Stimulated activated CD8-positive, alpha-beta memory T cell treated with anti-CD3 and anti-CD28 coated beads, Interleukin-4, amount 100 ng/mL, for 24 hours (primary cell): ENCODE measurements around the gene SLC35A3.
"Not testable (repeated sequence)": the region's sequence is repeated elsewhere in the genome, so short reads cannot be mapped to it uniquely, and the experiment has no call there.

ENCODE experiments used
- DNase-seq: peaks from one replicate; pipeline ENCODE4 v3.0.0-alpha.2; 2020; ENCODE audit warnings: low read depth

SLC35A3 gene

GRCh38 chr1:100035214-100035613 lies 65.4 kb downstream of the SLC35A3 start:
- DNase-seq: no peak

- DNase-seq: no peak
These were observed 67.2 kb downstream of the SLC35A3 start for GRCh38 chr1:100036718-100037655.

DNA sequence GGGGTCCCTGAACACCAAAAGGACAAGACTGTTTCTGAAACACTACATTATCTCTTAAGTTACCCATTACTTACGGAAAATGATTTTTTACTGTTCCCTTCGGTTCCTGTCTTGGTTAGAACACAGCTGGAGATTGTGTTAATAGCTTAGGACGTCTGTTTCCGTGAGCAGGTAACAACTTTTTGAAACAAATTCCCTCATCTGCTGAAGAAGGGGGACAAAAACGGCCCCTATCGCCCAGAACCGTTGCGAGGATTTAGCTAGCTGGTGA lies 67.8 kb downstream of the SLC35A3 start:
- no peak for DNase-seq

- peak; percentile 85 for DNase-seq
These were observed 68.3 kb downstream of the SLC35A3 start for GRCh38 chr1:100037927-100038659.

- DNase-seq: peak; percentile 53
These were observed 69.0 kb downstream of the SLC35A3 start for GRCh38 chr1:100038660-100039287.

- no peak for DNase-seq
These were observed 69.8 kb downstream of the SLC35A3 start for GRCh38 chr1:100039591-100039990.

- no peak for DNase-seq
These were observed 75.4 kb downstream of the SLC35A3 start for GRCh38 chr1:100045206-100045605.

DNA sequence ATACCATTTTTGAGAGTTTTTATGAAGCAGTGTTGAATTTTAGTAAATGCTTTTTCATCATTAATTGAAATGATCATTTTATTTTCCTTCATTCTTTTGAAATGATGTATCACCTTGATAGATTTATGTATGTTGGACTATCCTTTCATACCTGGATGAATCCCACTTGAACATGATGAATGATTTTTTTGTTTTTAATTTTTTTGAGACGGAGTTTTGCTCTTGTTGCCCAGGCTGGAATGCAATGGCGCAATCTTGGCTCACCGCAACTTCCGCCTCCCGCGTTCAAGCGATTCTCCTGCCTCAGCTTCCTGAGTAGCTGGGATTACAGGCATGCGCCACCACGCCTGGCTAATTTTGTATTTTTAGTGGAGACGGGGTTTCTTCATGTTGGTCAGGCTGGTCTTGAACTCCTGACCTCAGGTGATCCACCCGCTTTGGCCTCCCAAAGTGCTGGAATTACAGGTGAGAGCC lies 77.5 kb downstream of the SLC35A3 start:
- DNase-seq: not testable (repeated sequence)

DNA sequence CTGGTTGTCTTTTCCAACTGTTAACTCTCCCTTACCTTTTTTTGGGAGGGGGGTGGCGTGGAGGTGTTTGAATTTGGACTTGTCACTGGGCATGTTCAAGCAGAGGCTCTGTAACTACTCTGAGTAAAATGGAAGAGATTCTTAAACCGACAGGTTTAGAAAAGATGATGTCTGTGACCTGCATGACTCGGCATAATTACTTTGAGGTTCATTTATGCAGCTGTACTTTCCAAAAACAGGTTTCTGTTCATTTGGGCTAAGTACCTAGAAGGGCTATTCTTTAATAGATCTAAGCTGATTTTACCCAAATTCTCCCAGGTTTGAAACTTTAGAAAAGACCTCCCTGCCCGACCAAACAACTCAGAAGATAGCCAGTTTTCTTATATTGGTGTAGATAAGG lies 80.3 kb downstream of the SLC35A3 start:
- no peak for DNase-seq

DNA sequence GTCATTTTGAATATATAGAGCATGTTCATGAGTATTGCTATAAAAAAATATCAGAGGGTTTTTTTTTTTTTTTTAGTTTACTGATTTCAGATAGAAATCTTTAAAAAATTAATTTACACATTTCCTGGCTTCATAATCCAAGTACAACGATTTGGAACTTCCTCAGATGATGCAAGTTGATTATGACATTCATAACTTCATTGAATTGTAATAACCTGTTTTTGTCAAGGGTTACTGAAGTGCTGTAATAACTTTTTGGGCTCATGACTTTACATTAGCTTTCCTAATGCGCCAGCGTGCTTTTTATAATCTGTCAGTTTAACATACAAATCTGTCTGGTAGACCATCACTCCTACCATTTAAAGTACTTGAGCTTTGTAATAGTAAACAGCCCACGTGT lies 81.6 kb downstream of the SLC35A3 start:
- no peak for DNase-seq

DNA sequence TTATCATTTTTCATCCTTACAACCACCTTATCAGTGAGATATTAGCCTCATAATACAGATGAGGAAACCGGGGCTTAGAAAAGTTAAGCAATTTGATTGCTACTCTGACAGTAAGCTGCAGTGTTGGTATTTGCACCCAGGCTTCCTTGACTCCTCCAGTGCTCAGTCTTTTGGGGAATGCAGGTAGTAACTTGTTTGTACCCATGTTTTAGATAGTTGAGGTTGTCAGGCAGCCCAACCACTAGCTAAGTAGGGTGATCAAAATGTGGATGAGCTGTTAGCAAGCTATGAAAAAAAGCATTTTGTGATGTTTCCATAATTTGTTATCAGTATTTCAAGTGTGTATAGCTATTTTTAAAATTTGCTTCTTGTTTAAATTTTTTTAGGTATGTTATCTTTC lies 82.1 kb downstream of the SLC35A3 start:
- no peak for DNase-seq

DNA sequence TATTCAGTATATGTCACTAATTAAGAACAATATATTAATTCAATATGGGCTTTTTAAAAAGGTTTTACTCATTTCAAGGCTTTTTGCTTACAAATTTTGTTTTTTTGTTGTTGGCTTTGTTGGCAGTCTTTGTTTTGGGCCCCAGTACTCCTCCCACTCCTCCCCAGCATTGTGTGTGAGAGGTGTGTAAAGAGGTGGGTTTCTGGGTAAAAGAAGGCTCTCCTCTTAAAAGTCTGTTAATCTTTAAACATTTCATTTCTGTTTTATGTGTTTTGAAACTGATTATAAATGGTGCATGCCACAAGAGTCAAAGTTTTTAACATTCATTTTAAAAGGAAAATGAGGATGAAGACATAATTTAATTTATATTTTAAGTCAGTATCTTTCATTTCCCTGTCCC lies 83.3 kb downstream of the SLC35A3 start:
- DNase-seq: no peak

DNA sequence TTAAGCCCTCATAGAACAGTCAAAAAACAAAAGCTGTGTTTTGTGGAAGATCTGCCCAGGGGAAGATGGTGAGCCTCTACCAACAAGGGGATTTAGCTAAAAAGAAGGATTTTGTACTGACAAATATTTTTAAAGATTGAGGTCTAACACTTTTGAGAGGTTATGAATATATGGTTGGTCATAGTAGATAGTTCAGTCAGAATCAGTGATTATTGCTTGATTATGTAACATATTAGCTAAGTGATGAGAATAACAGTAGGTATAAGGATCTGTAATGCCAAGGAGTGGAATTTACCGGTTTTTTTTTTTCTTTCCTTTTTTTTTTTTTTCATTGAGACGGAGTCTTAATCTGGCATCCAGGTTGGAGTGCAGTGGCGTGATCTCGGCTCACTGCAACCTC lies 83.9 kb downstream of the SLC35A3 start:
- no peak for DNase-seq

DNA sequence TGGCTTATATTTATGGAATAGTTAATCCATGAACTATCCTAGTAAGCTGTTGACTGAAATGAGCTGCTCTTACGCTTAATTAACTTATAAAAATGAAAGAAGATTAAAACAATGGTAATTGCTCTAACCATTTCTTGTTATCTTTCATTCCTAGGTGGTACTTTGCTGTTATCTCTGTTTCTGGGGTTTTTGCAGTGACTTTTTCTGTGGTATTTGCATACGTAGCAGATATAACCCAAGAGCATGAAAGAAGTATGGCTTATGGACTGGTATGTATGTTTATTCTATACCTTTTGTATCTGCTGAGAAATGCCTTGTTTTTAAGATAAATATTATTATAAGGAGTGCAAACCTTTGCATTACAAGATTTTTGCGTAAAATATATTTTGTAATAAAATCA lies 91.9 kb downstream of the SLC35A3 start:
- no peak for DNase-seq

DNA sequence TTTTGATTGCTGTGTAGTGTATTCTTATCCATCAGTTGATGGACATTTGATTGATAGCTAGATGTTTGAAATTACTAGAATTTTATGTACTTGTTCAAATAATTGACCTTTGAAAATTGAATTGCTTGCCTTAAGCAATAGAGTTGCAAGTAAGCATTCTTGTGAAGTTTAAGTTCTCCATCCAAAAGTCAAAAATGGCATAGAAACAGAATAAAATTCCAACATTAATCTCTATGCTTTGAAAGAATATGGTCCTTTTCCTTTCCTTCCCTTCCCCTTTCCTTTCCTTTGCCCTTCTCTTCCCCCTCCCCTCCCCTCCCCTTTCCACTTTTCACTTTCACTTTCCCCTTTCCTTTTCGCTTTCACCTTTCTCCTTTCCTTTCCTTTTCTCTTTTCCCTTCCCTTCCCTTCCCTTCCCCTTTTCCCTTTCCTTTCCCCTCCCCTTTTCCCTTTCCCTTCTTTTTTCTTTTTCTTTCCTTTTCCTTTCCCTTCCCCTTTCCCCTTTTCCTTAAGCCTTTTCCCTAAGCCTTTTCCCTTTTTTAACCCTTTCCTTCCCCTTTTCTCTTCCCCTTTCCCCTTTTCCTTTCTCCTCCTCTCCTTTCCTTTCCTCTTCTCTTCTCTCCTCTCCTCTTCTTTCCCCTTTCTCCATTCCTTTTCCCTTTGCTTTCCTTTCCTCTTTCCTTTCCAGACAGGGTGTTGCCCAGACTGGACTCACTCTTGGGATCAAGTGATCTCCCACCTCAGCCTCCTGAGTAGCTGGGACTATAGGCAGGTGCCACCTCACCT lies 95.6 kb downstream of the SLC35A3 start:
- DNase-seq: no peak

DNA sequence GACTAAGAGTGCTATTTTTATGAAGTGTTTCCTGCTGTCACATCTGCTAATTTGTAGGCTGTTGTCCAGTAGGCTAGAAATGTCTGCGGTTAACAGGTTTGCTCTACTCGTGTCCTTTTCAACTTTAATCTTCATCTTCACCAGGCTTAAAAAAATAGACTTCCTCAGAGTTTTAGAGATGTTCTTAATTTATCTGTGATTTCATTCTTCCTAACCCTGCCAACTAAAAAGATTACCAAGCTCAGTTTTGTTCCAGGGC lies 96.1 kb downstream of the SLC35A3 start:
- DNase-seq: no peak

DNA sequence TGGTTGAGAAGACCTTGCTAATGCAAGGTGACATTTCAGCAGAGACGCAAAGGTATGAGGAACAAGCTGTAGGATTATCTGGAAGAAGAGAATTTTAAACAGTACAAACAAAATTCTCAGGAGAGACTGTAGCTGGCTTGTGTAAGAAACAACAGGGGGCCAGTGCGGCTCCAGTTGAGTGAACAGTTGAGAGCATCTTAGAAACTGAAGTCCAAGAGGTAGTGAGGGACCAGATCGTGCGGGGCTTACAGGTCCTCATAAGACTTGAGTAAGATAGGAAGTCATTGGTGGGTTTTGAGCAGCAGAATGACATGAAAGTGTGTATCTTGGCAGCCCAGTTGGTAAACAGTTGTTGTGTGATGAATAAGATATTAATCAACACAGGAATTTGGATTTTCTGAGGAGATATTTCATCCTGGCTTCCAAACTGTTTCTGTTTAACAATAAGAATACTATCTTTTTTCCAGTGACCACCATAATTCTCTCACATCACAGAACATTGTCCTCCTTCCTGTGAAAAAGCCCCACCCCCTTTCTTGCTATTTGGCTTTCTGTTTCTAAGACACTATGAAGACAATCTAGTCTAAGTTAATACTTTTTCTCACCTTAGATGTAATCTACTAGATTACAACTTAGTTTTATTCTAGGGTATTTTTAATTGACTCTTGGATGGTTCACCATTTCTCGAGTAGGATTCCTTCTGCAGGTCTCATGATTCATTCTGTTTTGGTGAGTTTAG lies 100.6 kb downstream of the SLC35A3 start:
- no peak for DNase-seq

DNA sequence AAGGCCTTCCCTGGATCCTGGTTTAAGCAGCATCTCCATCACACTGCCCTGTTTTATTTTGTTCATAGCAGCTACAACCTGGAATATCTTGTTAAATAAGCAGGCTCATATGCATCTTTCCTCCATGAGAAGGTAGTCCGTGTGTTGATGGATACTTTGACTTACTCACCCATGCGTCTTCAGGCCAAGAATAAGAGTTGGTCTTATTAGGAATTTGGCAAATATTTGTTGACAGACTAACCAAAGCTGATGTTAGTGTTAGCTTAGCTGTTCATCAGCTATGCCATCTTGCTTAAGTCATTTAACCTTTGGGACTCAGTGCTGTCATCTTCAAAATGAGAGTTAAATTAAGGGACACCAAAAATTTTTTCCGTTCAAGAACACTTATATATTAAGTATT lies 103.7 kb downstream of the SLC35A3 start:
- no peak for DNase-seq

DNA sequence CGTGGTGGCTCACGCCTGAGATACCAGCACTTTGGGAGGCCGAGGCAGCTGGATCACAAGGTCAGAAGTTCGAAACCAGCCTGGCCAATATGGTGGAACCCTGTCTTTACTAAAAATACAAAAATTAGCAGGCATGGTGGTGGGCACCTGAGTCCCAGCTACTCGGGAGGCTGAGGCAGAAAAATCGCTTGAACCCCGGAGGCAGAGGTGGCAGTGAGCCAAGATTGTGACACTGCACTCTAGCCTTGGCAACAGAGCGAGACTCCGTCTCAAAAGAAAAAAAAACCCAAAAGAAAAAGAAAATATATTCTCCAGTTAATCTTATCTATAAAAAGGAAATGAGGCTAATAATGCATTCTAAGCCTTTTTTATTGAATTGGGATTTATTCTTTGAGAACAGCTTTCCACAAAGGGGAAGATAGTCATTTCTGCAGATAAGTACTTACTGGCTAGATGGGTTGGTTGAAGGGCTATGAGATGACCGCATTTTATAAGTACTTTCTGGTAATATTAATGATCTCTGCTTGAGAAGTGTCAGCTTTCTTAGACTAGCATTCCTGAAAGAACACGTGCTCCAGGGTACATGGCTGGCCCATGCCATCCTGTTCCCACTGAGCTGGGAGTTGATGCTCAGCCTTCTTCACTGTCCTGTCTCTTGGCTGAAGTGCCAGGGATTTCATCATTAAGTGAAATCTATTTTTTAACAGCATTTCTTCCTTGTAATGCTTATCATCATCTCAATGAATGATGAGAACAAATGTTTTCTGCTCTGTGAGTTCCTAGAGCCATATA lies 105.0 kb downstream of the SLC35A3 start:
- DNase-seq: no peak

DNA sequence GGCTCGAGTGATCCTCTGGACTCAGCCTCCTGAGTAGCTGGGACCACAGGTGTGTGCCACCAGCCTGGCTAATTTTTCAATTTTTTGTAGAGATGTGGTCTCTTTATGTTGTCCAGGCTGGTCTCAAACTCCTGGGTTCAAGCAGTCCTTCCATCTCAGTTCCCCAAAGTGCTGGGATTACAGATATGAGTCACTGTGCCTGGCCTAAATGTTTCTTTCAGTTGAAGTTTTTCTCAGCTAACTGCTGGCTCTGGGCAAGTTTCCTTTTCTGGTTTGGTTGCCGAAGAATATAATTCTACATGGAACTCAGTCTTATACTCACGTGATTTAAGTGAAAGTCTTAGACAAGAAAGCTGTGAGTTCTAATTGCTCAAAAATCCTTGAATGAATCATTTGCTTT lies 106.0 kb downstream of the SLC35A3 start:
- DNase-seq: no peak

DNA sequence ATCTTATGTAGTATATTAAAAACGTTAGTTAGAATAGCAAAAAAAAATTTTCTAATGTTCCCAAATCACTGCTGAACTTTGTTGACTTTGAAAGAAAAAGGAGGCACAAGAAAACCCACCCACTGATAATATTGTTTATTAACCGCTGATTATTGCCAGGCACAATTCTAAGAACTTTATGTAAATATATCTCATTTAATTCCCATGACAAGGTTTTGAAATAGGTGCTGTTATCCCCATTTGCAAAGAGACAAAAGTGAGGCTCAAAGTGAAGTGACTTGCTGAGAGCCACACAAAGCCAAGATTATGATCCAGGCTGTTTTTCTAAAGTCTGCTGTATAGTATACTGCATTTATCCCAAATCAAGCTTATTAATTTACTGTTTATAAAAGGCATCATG lies 106.5 kb downstream of the SLC35A3 start:
- no peak for DNase-seq
